ENCODE results near the gene AATK.

DNA sequence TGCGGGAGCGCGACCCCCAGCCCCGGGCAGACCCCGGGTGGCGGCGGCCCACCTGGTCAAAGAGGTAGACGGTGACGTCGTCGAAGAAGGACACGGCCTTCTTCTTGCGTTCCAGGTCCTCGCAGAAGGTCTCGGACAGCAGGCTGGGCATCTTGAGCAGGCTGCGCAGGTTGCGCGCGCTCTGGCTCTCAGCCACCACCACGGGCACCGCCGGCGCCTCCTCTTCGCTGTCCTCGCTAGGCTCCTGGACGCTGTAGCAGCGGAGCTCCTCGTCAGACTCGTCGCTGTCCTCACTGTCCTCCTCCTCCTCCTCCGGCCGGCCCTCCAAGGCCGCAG lies 45.9 kb downstream of the AATK start:
- TF ChIP-seq POLR2AphosphoS5 (IDR thresholded peaks at IDR 0.05) = no peak
- TF ChIP-seq, protein P1, sequence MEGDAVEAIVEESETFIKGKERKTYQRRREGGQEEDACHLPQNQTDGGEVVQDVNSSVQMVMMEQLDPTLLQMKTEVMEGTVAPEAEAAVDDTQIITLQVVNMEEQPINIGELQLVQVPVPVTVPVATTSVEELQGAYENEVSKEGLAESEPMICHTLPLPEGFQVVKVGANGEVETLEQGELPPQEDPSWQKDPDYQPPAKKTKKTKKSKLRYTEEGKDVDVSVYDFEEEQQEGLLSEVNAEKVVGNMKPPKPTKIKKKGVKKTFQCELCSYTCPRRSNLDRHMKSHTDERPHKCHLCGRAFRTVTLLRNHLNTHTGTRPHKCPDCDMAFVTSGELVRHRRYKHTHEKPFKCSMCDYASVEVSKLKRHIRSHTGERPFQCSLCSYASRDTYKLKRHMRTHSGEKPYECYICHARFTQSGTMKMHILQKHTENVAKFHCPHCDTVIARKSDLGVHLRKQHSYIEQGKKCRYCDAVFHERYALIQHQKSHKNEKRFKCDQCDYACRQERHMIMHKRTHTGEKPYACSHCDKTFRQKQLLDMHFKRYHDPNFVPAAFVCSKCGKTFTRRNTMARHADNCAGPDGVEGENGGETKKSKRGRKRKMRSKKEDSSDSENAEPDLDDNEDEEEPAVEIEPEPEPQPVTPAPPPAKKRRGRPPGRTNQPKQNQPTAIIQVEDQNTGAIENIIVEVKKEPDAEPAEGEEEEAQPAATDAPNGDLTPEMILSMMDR (IDR thresholded peaks at IDR 0.05) = no peak
- no peak for TF ChIP-seq POLR2A (IDR thresholded peaks at IDR 0.05)
- no peak for TF ChIP-seq EP300 (IDR thresholded peaks at IDR 0.05)

Data from suprapubic skin (tissue), 4 donors.